NCI-H748 treated with DMSO at 0.1 percent for 48 hours (cell line): ENCODE results near the gene ANAPC2.

Experiments used
- DNase-seq: peaks from one replicate; lab custom pipeline; 2025; lab: John Stamatoyannopoulos, UW

The ANAPC2 gene

GRCh38 chr9:137127301-137128157 lies 60.8 kb downstream of the ANAPC2 start:
- no peak for DNase-seq

- DNase-seq: no peak
Observed at GRCh38 chr9:137126786-137127185, 61.6 kb downstream of the ANAPC2 start.
